ENCODE measurements around the gene NDC1. TPM values are rescaled to one million over a fixed set of nuclear protein-coding genes. Genes with fewer than 3 reads are reported as not detected.

NDC1 gene
- total and polyA plus RNA-seq, 2 of the 4 experiments (the other 2 are of a cell fraction) = 11.8 to 33.9 TPM

DNA sequence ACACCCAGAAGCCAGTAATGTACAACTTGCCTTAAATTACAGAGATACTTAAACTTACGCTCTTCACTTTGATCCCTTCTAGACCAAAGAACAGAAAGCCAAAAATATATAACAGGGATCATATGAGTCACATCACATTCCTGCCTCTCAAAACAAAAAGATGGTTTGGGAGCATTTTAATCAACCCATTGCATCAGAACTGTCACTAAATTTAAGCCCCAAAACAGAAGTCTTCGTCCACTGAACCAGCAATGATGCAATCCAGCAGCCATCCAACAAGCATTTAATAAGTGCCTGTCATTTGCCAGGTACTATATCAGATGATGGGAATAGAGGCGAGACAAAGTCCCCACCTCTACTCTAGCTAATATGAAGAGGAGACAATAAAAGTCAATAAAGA lies 56.4 kb downstream of the NDC1 start:
- Histone ChIP-seq H2AK9ac (replicated peaks; ENCODE audit: low read depth, low read length, poor library complexity) (no peak overlapping the region), H3K4me1 (ENCODE audit: control insufficient read depth, insufficient read depth, low read length) (peaks cover 2% of the 10 kb centered on the region; the same call in 1 of the 2 replicates), H3K79me1 (ENCODE audit: low read depth in 1 of 2, low read length in 2 of 2) (peaks cover 4 to 8% of the 10 kb centered on the region in 2 experiments; a peak in 3 of 4 replicates), H3K18ac (ENCODE audit: low read depth, low read length) (no peak overlapping the region), H3K27ac (ENCODE audit: insufficient read depth, low read length) (no peak overlapping the region), H4K20me1 (ENCODE audit: insufficient read depth, low read length) (no peaks in the 10 kb centered on the region), H3K4ac (ENCODE audit: low read depth, low read length) (no peak overlapping the region), H2BK20ac (ENCODE audit: low read depth, low read length) (no peak overlapping the region), H3K23ac (ENCODE audit: low read depth, low read length) (no peak overlapping the region), H2BK15ac (ENCODE audit: low read depth, low read length) (no peak overlapping the region), H2AFZ (replicated peaks; ENCODE audit: low read length, poor library complexity) (no peak overlapping the region), H3K14ac (replicated peaks; ENCODE audit: low read depth, low read length) (peak overlapping the region; percentile 16), H4K5ac (ENCODE audit: low read depth, low read length) (no peak overlapping the region), H3K4me3 (ENCODE audit: insufficient read depth, low read depth, low read length) (no peak overlapping the region), H3K9ac (ENCODE audit: low read depth, low read length) (no peak overlapping the region), H2AK5ac (ENCODE audit: low read depth, low read length) (no peak overlapping the region), H3K9me3 (ENCODE audit: control insufficient read depth, insufficient read depth, low read length) (no peaks in the 10 kb centered on the region), H3K56ac (ENCODE audit: extremely low read depth, insufficient read depth, low read length) (no peak overlapping the region), H3K27me3 (ENCODE audit: control insufficient read depth, insufficient read depth, low read length) (no peaks in the 10 kb centered on the region), H4K8ac (ENCODE audit: low read depth in 2 of 2, low read length in 2 of 2) (no peak overlapping the region), H3K9me1 (ENCODE audit: insufficient read depth, low read length) (0 out of 2 replicates have a peak, but pooled peaks cover 2% of the 10 kb centered on the region), H2BK5ac (ENCODE audit: low read depth, low read length, poor library complexity, severe bottlenecking) (no peak overlapping the region), H3K4me2 (ENCODE audit: low read depth, low read length) (no peak overlapping the region), H2BK120ac (ENCODE audit: low read depth, low read length) (0 out of 2 replicates have a peak overlapping the region, but pooled peaks have one; percentile 63), H3K36me3 (ENCODE audit: control insufficient read depth, insufficient read depth, low read length) (peaks cover 2% of the 10 kb centered on the region), H4K91ac (ENCODE audit: insufficient read depth, low read depth, low read length) (no peak overlapping the region)
- WGBS, 2 experiments (ENCODE audit: extremely low coverage in 2 of 2, insufficient read length in 1 of 2) = no CpG with 5 or more reads among the region's 3 CpGs
- POLR2A ChIA-PET (ENCODE audit: unreplicated experiment) = no interaction called here
- BruUV-seq (replicated peaks) = no TSS peak
- in situ Hi-C loops (cut with MboI; ENCODE audit: low sequenced_read_pairs) (no loop called here), dilution Hi-C loops (cut with HindIII; ENCODE audit: low sequenced_read_pairs, unreplicated experiment) (no loop called here), intact Hi-C loops (cut with micrococcal nuclease) (loop anchor here (5.0 kb wide), 1 partner anchor 36 kb away; no protein-coding TSS in a partner anchor)
- CTCF ChIA-PET = interaction anchor here (0.6 kb wide), 1 partner anchor 20 kb away, joined by 4 read pairs; no protein-coding TSS in a partner anchor
- ATAC-seq (ENCODE audit: low read depth) (peak; percentile 46), DNase-seq (peak; percentile 44)
- TF ChIP-seq CEBPB (IDR thresholded peaks at IDR 0.05; ENCODE audit: low read depth, low read length) (peak; percentile 90), FOS (IDR thresholded peaks at IDR 0.05; ENCODE audit: low read depth, low read length) (0 out of 2 replicates have a peak, but pooled peaks have one; percentile 8), SMC3 (IDR thresholded peaks at IDR 0.05; ENCODE audit: low read depth, low read length) (no peak)

Measured in IMR-90 (cell line).